ENCODE measurements around the gene CASKIN1. TPM values are rescaled to one million over a fixed set of nuclear protein-coding genes. Genes with fewer than 3 reads are reported as not detected.

Gene CASKIN1
- total and polyA plus RNA-seq, 12 donors = 0.06 to 5.2 (median 1.3) TPM; not detected in 3

DNA sequence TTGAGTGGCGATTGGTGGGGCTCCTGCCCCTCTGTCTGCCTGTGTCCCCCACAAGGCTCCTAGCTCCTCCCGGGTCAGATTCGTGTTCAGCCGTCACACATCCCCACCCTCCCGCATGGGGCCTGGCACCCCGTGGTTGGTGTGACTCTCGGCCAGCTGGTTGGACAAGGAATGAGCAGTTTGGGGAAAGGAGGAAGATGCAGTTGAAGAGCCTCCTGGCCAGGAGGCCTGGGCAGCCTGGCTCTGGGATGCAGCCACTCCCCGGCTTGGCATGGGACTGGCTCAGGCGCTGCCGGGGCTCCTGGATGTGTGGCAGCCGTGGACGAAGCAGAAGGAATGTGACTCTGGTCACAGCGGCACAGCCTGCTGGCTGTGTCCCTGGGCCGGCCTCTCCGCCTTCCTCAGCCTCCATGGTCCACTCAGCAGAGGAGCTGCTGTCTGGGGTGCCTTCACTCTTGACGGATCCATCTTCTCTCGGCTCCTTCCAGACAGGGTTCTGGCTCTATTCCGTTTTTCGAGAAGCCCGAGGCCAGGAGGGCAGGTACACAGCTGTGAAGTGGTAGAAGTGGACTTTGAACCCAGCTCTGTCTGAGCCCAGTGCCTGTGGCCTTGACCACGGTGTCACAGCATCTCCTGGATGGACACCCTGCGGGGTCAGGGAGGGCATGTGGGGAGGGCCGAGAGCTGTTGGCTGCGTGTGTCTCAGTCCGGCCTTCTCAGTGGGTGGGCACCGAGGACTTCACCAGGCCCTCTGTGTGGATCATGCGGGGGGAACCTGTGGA lies 38.7 kb downstream of the CASKIN1 start:
- Histone ChIP-seq H3K4me1 (replicated peaks in 1 of 2) (peaks cover 32 to 56% of the 10 kb centered on the region in 2 donors), H3K9me3 (replicated peaks in 1 of 3) (no peaks in the 10 kb centered on the region), H3K27ac (peak overlapping the region in 2 of 5 donors; percentile 78 to 96), H3K36me3 (replicated peaks in 1 of 2) (no peaks in the 10 kb centered on the region), H3K4me3 (no peak overlapping the region), H3K27me3 (no peaks in the 10 kb centered on the region)
- intact Hi-C loops (cut with DNase I) = no loop called here
- no peak for DNase-seq
- TF ChIP-seq POLR2A (IDR thresholded peaks at IDR 0.05) = no peak
- 75 to 79% (median 77%) methylated on average over 13 to 27 of the region's 27 CpGs for WGBS, 4 donors

DNA sequence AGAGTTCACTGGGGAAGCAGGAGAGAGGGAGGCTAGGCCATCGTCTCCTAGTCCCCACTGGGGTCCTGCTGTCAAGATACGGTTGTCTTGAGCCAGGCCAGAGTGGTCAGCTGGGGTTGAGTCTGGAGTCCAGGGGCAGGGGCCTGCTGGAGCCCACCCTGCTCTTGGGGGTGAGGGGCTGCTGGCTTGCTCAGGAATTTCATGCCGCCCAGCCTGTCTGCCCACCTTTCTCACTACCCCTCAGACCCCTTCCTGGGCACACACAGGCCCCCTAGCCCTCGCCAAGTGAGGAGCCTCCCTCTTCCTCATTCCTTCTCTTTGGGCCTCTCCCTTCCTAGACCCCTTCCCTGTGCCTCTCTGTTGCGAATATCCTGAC lies 39.6 kb downstream of the CASKIN1 start:
- DNase-seq = no peak
- H3K27ac ChIP-seq = peak overlapping the region in 3 of 5 donors; percentile 58 to 96 (median 78)

DNA sequence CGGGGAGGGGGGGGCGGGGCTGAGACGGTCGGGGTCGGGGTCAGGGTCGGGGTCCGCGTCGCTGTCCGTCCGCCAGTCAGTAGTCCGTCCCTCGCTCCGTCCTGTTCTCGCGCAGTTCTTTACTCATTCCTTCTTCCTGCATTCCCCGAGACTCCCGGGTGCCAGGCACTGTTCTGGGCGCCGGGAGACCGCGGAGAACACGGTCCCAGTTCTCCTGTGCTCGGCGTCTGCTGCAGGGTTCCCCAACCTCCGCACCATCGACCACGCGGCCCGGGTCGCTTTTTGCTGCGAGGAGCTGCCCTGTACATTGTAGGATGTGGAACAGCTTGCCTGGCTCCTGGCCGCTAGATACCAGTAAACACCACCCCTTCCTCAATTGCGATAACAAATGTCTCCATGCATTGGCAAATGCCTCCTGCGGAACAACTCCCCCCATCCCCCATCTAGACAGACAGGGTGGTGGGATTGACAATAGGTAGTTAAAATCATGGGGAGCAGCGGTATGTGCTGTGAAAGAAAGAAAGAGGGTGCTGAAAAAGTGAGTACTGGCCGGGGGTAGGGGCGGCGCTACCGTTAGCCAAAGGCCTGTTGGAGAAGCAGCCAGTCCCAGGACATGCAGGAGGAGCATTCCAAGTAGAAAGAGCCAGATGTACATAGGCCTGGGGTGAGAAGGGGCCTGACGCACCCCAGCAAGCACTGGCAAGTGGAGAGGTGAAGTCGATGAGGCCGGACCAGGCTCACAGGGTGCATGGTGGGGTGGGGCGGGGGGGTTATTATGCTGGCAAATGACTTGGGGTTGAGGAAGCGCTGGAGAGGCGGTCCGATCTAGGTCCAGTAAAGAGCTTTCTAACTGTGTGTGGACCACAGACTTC lies 40.2 kb downstream of the CASKIN1 start:
- Histone ChIP-seq H3K27ac (peak overlapping the region in 3 of 5 donors; percentile 58 to 96 (median 78)), H3K36me3 (replicated peaks in 1 of 2) (no peaks in the 10 kb centered on the region), H3K4me1 (replicated peaks in 1 of 2) (peaks cover 34 to 70% of the 10 kb centered on the region in 2 donors), H3K9me3 (replicated peaks in 1 of 3) (no peaks in the 10 kb centered on the region), H3K4me3 (peak overlapping the region in 3 of 4 donors; percentile 52 to 86 (median 77)), H3K27me3 (no peaks in the 10 kb centered on the region)
- intact Hi-C loops (cut with DNase I) = no loop called here
- DNase-seq = peak in 1 of 7 donors; percentile 47
- WGBS, 4 donors = 5 to 9% (median 7%) methylated on average over 19 to 47 of the region's 47 CpGs
- TF ChIP-seq POLR2A (IDR thresholded peaks at IDR 0.05) = no peak
- TF ChIP-seq CTCF (IDR thresholded peaks at IDR 0.05) = no peak

More for the DNA sequence above, 39.6 kb downstream of the CASKIN1 start:
- Histone ChIP-seq H3K36me3 (replicated peaks in 1 of 2) (no peaks in the 10 kb centered on the region), H3K27me3 (no peaks in the 10 kb centered on the region), H3K4me1 (replicated peaks in 1 of 2) (peaks cover 34 to 64% of the 10 kb centered on the region in 2 donors), H3K9me3 (replicated peaks in 1 of 3) (no peaks in the 10 kb centered on the region), H3K4me3 (peak overlapping the region in 1 of 4 donors; percentile 86)
- intact Hi-C loops (cut with DNase I) = no loop called here
- WGBS, 4 donors = 66 to 75% (median 68%) methylated on average over 3 to 5 of the region's 5 CpGs
- no peak for TF ChIP-seq POLR2A (IDR thresholded peaks at IDR 0.05)
- no peak for TF ChIP-seq CTCF (IDR thresholded peaks at IDR 0.05)

GRCh38 chr16:2155091-2155950 lies 41.1 kb downstream of the CASKIN1 start, which contains the start of gene TRAF7:
TRAF7 (plus strand) TSS chr16:2155782; CDS start chr16:2163921, 8,139 bp downstream.
- Histone ChIP-seq H3K27ac (peak within 1 kb of the TSS in 4 of 5 donors; percentile 68 to 96 (median 80)), H3K4me1 (replicated peaks in 1 of 2) (peaks cover 34 to 70% of the 10 kb centered on the region in 2 donors), H3K36me3 (replicated peaks in 1 of 2) (no peaks in the 10 kb centered on the region), H3K4me3 (peak within 1 kb of the TSS; percentile 52 to 94 (median 82)), H3K27me3 (no peaks in the 10 kb centered on the region), H3K9me3 (replicated peaks in 1 of 3) (no peaks in the 10 kb centered on the region)
- intact Hi-C loops (cut with DNase I) = no loop called here
- WGBS, 4 donors = 0 to 1% (median 1%) methylated on average over 14 to 93 of the region's 94 CpGs
- TF ChIP-seq CTCF (IDR thresholded peaks at IDR 0.05) (no peak), POLR2A (IDR thresholded peaks at IDR 0.05) (peak; percentile 99)
- peak; percentile 98 to 100 (median 99) for DNase-seq
